ENCODE measurements around the gene SPC25.

Gene SPC25

DNA sequence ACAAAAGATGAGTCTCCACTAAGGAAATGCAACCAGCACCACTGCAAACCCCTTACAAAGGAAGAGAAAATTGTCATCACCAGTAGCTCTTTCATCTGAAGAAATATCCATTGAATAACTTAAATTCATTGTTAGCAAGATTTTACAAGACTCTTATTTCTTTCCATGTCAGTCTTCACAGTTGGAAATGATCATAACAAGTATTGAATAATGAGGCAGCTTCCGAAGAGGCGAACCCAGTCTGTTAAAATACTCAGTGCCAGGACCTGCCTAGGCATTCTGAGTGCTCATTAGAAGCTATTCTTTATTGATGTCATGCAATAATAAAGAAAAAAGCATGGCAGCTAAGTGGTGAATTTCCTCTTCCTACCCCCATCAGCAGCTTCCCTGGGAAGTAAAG lies 54.3 kb downstream of the SPC25 start:
- no peak for DNase-seq

DNA sequence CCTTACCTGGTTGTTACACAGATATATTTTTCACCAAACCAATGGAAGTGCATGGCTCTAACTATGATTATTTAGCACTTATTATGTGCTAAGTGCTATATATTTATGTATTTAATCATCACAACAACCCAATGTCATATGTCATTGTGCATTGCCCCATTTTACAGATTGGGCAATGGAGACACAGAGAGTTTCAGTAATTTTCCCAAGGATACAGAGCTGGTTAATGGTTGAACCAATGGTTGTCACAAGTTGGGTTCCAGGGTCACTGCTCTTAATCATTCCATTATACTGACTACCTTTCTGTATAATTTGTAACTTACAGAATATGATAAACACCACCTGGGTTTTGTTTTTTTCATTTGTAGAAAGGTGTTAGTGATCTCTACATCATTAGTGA lies 58.6 kb downstream of the SPC25 start:
- DNase-seq: no peak

DNA sequence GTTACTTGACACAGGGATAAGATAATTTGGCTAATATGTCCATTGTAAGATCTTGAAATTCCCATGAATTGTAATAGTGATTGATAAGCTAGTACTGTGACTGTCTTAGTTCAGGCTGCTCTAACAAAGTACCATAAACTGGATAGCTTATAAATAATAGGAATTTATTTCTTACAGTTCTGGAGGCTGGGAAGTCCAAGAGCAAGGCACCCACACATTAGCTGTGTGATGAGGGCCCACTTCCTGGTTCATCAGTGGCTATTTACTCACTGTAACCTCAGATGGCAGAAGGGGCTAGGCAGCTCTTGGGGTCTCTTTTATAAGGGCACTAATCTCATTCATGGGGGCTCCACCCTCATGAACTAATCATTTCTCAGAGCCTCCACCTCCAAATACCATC lies 59.3 kb downstream of the SPC25 start:
- no peak for DNase-seq

DNA sequence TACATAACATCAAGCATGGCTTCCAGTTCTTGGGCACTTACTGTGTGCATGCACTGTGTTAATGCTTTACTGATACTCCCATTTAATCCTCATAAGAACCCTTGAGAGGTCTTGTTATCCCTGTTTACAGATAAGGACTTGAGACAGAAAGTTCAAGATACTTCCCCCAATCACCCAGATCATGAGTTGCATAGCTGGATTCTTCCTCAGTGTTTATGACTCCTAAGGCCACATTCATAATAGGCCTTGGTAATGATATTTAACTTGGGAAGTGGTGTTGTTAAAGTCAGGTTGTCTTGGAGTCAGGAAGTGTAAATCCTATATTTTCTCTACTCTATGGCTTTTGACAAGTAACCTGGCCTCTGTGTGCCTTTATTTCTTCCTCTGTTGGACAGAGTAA lies 65.1 kb downstream of the SPC25 start:
- DNase-seq: no peak

DNA sequence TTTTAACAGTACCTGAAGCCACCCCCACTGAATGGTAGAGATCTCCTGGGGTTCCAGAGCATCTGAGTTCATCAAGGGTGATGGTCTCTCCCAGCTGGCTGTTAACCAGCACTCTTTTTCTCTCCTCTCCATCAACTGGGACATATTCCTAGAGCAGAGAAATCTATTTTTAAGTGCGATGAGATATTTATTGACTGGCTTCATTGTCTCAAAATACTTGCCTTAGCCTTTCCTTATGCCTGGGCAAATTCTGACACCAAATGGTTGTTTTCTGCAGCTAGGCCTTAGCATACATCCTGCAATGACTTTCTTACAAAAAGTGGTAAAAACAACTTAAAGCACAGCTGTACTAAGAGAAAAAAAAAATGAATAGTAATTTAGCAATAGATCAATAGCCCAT lies 68.2 kb downstream of the SPC25 start:
- no peak for DNase-seq

DNA sequence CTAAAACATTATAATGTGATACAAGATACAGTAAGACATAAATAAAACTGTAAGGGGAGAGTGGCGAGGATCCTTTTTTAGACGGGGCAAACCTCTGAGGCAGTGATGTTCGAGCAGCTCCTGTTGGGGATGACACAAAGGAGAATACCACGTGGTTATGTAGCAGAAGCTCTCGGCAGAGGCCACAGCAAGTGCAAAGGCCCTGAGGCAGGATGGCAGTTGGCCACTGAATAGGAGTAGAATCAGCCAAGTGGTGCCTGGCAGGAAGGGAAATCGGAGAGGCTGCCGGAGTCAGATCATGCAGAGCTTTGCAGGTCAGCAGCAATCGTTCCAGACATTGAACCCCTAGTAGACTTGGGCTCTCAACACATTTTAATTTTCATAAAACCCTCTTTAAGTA lies 68.7 kb downstream of the SPC25 start:
- DNase-seq: no peak

Data from NCI-H1092 (cell line).